HepG2 (cell line): ENCODE results near the gene MRPL28. TPM values are rescaled to one million over a fixed set of nuclear protein-coding genes. Genes with fewer than 3 reads are reported as not detected.

ENCODE experiments used
- BRD4 ChIP-seq: sonication (generic); formaldehyde crosslinking; IDR thresholded peaks from 2 replicates; pipeline ENCODE4 v1.4.0; 2020; ENCODE audit warnings: missing genetic modification reagents
- HNF1B ChIP-seq: sonication (generic); formaldehyde crosslinking; IDR thresholded peaks from 2 replicates; pipeline ENCODE4 v1.5.1; 2020; ENCODE audit warnings: mild to moderate bottlenecking, moderate library complexity, missing genetic modification reagents
- HNF4A ChIP-seq: sonication (generic); formaldehyde crosslinking; IDR thresholded peaks from 2 replicates; pipeline ENCODE4 v1.4.0; 2020; ENCODE audit warnings: missing genetic modification reagents
- KDM5A ChIP-seq: fragments of 200-600 bp; sonication (generic); IDR thresholded peaks from 2 replicates; pipeline ENCODE4 v1.7.0; 2018; ENCODE audit warnings: antibody characterized with exemption, mild to moderate bottlenecking, low read length, borderline replicate concordance
- MAX ChIP-seq: IDR thresholded peaks from 2 replicates; pipeline ENCODE4 v1.6.1; 2012; ENCODE audit warnings: inconsistent platforms
- MIXL1 ChIP-seq: IDR thresholded peaks from 2 replicates; pipeline ENCODE4 v1.6.1; 2016
- MZF1 ChIP-seq: sonication (generic); formaldehyde crosslinking; IDR thresholded peaks from 2 replicates; pipeline ENCODE4 v1.8.1; 2023; ENCODE audit warnings: mild to moderate bottlenecking, missing genetic modification reagents, borderline replicate concordance
- NFKB2 ChIP-seq: sonication (generic); formaldehyde crosslinking; IDR thresholded peaks from 2 replicates; pipeline ENCODE4 v1.4.0; 2020; ENCODE audit warnings: missing genetic modification reagents, borderline replicate concordance
- PAXIP1 ChIP-seq: sonication (generic); formaldehyde crosslinking; conservative IDR thresholded peaks from 2 replicates; pipeline ENCODE4 v1.4.0; 2020; ENCODE audit warnings: mild to moderate bottlenecking, missing genetic modification reagents, moderate library complexity
- SAP130 ChIP-seq: IDR thresholded peaks from 2 replicates; pipeline ENCODE4 v1.6.1; 2016; ENCODE audit warnings: low read depth
- SOX5 ChIP-seq: IDR thresholded peaks from 2 replicates; pipeline ENCODE4 v1.6.1; 2016; ENCODE audit warnings: borderline replicate concordance
- YY1 ChIP-seq: IDR thresholded peaks from 2 replicates; pipeline ENCODE4 v1.6.1; 2011; ENCODE audit warnings: low read length, low read depth, moderate library complexity, mild to moderate bottlenecking; ENCODE audit not compliant: insufficient read depth, insufficient replicate concordance
- ZMYM4 ChIP-seq: sonication (generic); formaldehyde crosslinking; IDR thresholded peaks from 2 replicates; pipeline ENCODE4 v1.8.1; 2023; ENCODE audit warnings: mild to moderate bottlenecking, missing genetic modification reagents
- ZNF296 ChIP-seq: sonication (generic); formaldehyde crosslinking; conservative IDR thresholded peaks from 2 replicates; pipeline ENCODE4 v1.5.0; 2020; ENCODE audit warnings: mild to moderate bottlenecking, missing genetic modification reagents
- ZNF337 ChIP-seq: sonication (generic); formaldehyde crosslinking; IDR thresholded peaks from 2 replicates; pipeline ENCODE4 v1.5.1; 2020; ENCODE audit warnings: missing genetic modification reagents, low read depth, mild to moderate bottlenecking, borderline replicate concordance
- ZNF382 ChIP-seq: sonication (generic); formaldehyde crosslinking; IDR thresholded peaks from 2 replicates; pipeline ENCODE4 v1.5.0; 2020; ENCODE audit warnings: missing genetic modification reagents, mild to moderate bottlenecking, borderline replicate concordance
- ZNF768 ChIP-seq: sonication (generic); formaldehyde crosslinking; IDR thresholded peaks from 2 replicates; pipeline ENCODE4 v1.4.0; 2020; ENCODE audit warnings: missing genetic modification reagents
- ZNF777 ChIP-seq: sonication (generic); formaldehyde crosslinking; IDR thresholded peaks from 2 replicates; pipeline ENCODE4 v1.4.0; 2020; ENCODE audit warnings: missing genetic modification reagents
- polyA plus RNA-seq, 8 experiments: library from polyadenylated mRNA; depleted of rRNA in 3 of 8; stranded (reverse) in 7 of 8; unstranded in 1 of 8; fragments of >200 nt; fragmentation: Illumina TruSeq in 4 of 8; extraction: Trizol in 4 of 8; gene quantifications; 2 replicates each; pipeline versions ENCODE4 v1.2.1 to v1.2.3, GENCODE V29; 2011 to 2016; ENCODE audit warnings: low read depth in 4 of 8, missing spikeins in 1 of 8, mixed read lengths in 1 of 8; ENCODE audit not compliant: insufficient read depth in 1 of 8
- total RNA-seq, 5 experiments: library from RNA; depleted of rRNA; stranded (reverse); fragments of >200 nt; fragmentation: Illumina TruSeq; extraction: Trizol; gene quantifications; 2 replicates each; pipeline ENCODE4 v1.2.3, GENCODE V29; 2016; ENCODE audit warnings: low read depth in 1 of 5
- TF ChIP-seq, protein P1 (sequence below): sonication (generic); formaldehyde crosslinking; IDR thresholded peaks from 2 replicates; pipeline ENCODE4 v1.5.1; 2020; ENCODE audit warnings: mild to moderate bottlenecking, missing genetic modification reagents, moderate library complexity

Gene MRPL28
- total and polyA plus RNA-seq, 2 of the 13 experiments (the other 11 are each of a cell fraction or from before 2014, with no cell fraction given): 114 to 135 TPM

DNA sequence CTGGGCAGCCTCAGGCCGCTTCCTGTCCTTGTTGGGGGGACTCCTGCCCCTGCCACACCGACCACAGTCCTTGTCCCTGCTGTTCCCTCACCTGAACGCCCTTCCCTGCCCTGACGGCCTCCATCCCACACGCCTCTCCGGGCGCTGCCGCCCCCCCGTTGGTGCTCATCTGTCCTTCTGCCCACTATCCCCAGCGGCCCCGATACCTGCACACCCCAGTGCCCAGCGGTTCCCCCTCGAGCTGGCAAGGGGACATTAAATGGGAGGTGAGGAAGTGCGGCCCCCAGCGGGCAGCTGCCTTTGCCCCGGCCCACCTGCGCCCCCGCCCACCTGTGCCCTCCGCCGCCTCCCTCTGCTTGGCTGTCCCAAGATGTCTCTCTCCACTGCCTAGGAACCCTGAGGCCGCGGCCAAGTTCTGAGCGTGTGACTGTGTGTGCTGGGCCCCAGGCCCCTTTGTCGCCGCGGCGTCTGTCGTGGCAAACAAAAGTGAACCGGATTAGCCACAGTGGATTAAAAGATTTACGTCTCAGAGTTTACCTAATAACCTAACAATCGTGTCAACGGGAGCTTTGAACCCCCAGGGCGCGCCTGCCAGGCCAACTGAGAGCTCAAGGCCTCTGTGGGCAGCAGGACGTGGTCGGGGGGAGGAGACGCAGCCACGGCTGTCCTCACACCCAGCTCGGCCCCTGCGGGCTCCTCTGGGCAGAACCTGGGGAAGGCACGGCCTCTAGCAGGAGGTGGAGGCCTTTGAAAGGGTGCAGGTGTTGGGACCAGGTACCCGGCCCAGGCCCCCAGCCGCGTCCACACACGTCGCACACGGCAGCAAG, 10.3 kb downstream of the MRPL28 start (continued):
- TF ChIP-seq ZNF337 (CRISPR knock-in tag) (no peak), NFKB2 (CRISPR knock-in tag) (peak; percentile 35; the same call in 1 of the 2 replicates), KDM5A (no peak), MZF1 (no peak), ZNF296 (CRISPR knock-in tag) (0 out of 2 replicates have a peak, but pooled peaks have one; percentile 47), HNF4A (CRISPR knock-in tag) (peak; percentile 40), ZMYM4 (CRISPR knock-in tag) (0 out of 2 replicates have a peak, but pooled peaks have one; percentile 19), BRD4 (CRISPR knock-in tag) (no peak), MAX (peak; percentile 53), ZNF768 (CRISPR knock-in tag) (0 out of 2 replicates have a peak, but pooled peaks have one; percentile 7), SAP130 (CRISPR knock-in tag) (peak; percentile 49; the same call in 1 of the 2 replicates), SOX5 (peak; percentile 55; the same call in 1 of the 2 replicates), HNF1B (CRISPR knock-in tag) (peak; percentile 71; the same call in 1 of the 2 replicates), ZNF382 (CRISPR knock-in tag) (no peak), MIXL1 (CRISPR knock-in tag) (peak; percentile 63; the same call in 1 of the 2 replicates), ZNF777 (CRISPR knock-in tag) (0 out of 2 replicates have a peak, but pooled peaks have one; percentile 38), YY1 (no peak), PAXIP1 (CRISPR knock-in tag) (peak; percentile 80)
- TF ChIP-seq, protein P1, sequence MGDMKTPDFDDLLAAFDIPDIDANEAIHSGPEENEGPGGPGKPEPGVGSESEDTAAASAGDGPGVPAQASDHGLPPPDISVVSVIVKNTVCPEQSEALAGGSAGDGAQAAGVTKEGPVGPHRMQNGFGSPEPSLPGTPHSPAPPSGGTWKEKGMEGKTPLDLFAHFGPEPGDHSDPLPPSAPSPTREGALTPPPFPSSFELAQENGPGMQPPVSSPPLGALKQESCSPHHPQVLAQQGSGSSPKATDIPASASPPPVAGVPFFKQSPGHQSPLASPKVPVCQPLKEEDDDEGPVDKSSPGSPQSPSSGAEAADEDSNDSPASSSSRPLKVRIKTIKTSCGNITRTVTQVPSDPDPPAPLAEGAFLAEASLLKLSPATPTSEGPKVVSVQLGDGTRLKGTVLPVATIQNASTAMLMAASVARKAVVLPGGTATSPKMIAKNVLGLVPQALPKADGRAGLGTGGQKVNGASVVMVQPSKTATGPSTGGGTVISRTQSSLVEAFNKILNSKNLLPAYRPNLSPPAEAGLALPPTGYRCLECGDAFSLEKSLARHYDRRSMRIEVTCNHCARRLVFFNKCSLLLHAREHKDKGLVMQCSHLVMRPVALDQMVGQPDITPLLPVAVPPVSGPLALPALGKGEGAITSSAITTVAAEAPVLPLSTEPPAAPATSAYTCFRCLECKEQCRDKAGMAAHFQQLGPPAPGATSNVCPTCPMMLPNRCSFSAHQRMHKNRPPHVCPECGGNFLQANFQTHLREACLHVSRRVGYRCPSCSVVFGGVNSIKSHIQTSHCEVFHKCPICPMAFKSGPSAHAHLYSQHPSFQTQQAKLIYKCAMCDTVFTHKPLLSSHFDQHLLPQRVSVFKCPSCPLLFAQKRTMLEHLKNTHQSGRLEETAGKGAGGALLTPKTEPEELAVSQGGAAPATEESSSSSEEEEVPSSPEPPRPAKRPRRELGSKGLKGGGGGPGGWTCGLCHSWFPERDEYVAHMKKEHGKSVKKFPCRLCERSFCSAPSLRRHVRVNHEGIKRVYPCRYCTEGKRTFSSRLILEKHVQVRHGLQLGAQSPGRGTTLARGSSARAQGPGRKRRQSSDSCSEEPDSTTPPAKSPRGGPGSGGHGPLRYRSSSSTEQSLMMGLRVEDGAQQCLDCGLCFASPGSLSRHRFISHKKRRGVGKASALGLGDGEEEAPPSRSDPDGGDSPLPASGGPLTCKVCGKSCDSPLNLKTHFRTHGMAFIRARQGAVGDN (CRISPR knock-in tag): peak; percentile 92
